ENCODE data around the gene TPM4. TPM values are rescaled to one million over a fixed set of nuclear protein-coding genes. Genes with fewer than 3 reads are reported as not detected.
"Not testable (repeated sequence)": the region's sequence is repeated elsewhere in the genome, so short reads cannot be mapped to it uniquely, and the experiment has no call there.

TPM4 gene
- total RNA-seq, 1 donor from 2014 or later: 520 TPM

DNA sequence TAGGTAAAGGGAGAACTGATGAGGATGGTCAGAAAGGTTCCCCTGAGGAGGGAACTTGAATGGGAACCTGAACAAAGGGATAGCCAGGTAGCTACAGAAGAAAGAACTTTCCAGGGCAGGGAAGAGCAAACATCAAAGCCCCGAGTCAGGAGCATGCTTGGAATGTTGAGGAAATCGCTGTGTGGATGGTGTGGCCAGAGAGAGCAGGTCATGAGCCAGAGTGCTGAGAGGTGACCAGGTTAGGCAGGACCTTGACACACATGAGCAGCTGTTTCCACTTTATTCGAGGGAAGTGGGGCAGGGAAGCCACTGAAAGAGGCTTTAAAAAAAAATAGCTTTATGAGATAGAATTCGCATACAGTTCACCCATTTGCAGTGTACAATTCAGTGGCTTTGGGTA, 39.8 kb downstream of the TPM4 start:
- peaks cover 63% of the 10 kb centered on the region for H3K4me1 Mint-ChIP-seq (ENCODE audit: low read depth)
- peak overlapping the region; percentile 95 for H3K27ac Mint-ChIP-seq
- no peaks in the 10 kb centered on the region for H3K27me3 Mint-ChIP-seq (ENCODE audit: low read depth)
- no peak for DNase-seq (ENCODE audit: low spot score)
- peaks cover 78% of the 10 kb centered on the region for H3K36me3 Mint-ChIP-seq (ENCODE audit: low read depth)
- peak overlapping the region; percentile 52 for H3K4me3 Mint-ChIP-seq (ENCODE audit: low read depth)
- intact Hi-C loops (cut with micrococcal nuclease): no loop called here
- H3K9me3 Mint-ChIP-seq: no peaks in the 10 kb centered on the region

DNA sequence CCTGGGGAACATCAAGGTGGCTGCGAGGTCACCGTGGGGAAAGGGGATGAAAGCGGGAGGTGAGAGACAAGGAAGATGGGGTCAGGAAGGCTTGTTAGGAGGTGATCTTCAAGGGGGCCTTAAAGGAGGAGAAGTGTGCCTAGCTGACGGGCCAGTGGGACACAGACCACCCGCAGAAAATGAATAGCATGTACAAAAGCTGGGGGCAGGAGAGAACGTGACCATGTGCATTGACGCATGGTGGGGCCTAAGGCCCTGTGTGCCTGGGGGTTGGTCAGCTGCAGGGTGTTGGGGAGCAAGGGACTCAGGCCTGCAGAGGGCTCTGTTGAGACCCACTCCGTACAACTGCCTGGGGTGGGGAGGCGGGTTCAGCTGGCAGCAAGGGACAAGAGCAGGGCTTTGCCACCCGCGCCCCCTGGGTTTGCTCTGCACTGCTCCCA, 41.3 kb downstream of the TPM4 start:
- peak overlapping the region; percentile 95 for H3K27ac Mint-ChIP-seq
- intact Hi-C loops (cut with micrococcal nuclease): loop anchor here (1.0 to 2.0 kb wide), 4 partner anchors 25 to 65 kb away; partner anchors contain the start of gene HSH2D
- peaks cover 61% of the 10 kb centered on the region for H3K4me1 Mint-ChIP-seq (ENCODE audit: low read depth)
- peaks cover 85% of the 10 kb centered on the region for H3K36me3 Mint-ChIP-seq (ENCODE audit: low read depth)
- no peaks in the 10 kb centered on the region for H3K27me3 Mint-ChIP-seq (ENCODE audit: low read depth)
- peak overlapping the region; percentile 14 for H3K4me3 Mint-ChIP-seq (ENCODE audit: low read depth)
- no peaks in the 10 kb centered on the region for H3K9me3 Mint-ChIP-seq
- DNase-seq (ENCODE audit: low spot score): no peak

DNA sequence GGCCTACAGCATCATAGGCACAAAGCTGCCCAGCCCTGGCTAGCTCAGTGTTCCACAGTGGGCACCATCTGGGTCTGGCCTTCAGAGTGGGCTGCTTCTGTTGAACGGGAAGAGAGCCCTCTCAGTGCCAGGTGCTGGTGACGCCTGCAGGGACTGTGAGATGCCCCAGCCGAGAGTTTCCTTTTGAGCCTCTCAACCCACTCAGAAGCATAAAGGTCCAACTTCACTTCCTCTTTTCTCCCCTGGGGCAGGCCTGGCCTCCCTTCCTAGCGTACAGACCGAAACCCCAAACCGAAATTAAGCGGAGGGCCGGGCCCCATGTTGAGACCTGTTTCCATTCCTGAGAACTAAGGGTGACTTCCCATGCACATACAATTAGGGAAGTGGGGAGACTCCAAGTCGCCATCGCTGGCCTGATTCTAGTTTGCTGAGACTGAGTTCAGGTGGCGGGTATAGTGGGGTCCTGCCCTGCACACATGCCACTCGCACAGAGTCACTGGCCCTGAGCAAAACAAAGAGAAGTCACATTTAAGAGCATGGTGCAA, 42.3 kb downstream of the TPM4 start:
- Mint-ChIP-seq H3K4me3 (ENCODE audit: low read depth) (peak overlapping the region; percentile 72), H3K27ac (peak overlapping the region; percentile 95)
- intact Hi-C loops (cut with micrococcal nuclease): loop anchor here (1.0 to 2.0 kb wide), 5 partner anchors 7 to 64 kb away; partner anchors contain the start of genes HSH2D and RAB8A

DNA sequence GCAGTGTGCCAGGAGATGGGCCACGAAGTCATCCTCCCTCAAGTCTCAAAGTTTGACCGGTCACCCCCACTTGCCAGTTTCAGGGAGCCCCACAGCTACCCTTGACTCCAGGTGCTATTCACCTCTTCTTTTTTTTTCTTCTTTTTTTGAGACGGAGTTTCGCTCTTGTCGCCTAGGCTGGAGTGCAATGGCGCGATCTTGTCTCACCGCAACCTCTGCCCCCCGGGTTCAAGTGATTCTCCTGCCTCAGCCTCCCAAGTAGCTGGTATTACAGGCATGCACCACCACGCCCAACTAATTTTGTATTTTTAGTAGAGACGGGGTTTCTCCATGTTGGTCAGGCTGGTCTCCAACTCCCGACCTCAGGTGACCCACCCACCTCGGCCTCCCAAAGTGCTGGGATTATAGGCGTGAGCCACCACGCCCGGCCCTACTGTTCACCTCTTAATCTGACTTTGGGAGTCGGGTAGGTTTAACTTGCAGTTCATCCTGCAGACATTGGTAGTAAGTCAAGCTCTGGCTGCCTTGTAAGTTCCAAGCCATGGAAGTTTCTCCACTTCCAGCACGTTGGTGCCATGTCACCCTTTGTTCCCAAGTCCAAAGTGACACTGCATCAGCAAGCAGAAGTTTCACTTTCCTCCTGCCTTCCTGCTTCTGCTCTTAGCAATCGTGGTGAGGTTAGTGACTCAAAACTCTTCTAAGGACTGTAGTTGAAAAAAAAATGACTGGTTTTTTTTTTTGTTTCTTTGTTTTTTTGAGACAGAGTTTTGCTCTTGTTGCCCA, 43.0 kb downstream of the TPM4 start:
- not testable (repeated sequence) for H3K9me3 Mint-ChIP-seq
- peaks cover 88% of the 10 kb centered on the region for H3K36me3 Mint-ChIP-seq (ENCODE audit: low read depth)
- intact Hi-C loops (cut with micrococcal nuclease): loop anchor here (1.0 to 2.0 kb wide), 3 partner anchors 8 to 64 kb away; partner anchors contain the start of genes HSH2D and RAB8A

More for the DNA sequence above, 42.3 kb downstream of the TPM4 start:
- no peaks in the 10 kb centered on the region for H3K9me3 Mint-ChIP-seq
- H3K27me3 Mint-ChIP-seq (ENCODE audit: low read depth): no peaks in the 10 kb centered on the region
- H3K4me1 Mint-ChIP-seq (ENCODE audit: low read depth): peaks cover 54% of the 10 kb centered on the region
- DNase-seq (ENCODE audit: low spot score): peak; percentile 45
- peaks cover 86% of the 10 kb centered on the region for H3K36me3 Mint-ChIP-seq (ENCODE audit: low read depth)

DNA sequence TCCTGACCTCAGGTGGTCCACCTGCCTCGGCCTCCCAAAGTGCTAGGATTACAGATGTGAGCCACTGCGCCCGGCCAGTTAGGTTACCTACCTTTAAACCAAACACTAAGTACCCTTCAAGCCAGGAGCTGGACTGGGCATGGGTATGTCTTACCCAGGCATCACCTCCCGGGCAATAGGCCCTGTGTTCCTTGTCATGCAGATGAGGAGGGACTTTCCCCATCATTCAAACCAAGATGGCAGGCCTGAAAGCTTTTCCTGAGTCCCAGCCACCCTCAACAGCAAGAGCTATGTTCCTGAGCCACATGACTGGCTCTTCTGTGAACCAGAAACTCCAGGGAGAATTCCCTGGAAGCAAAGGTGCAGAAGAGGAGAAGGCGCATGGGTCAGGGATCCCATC, 44.8 kb downstream of the TPM4 start:
- Mint-ChIP-seq H3K36me3 (ENCODE audit: low read depth) (peaks cover 89% of the 10 kb centered on the region), H3K4me3 (ENCODE audit: low read depth) (no peak overlapping the region), H3K9me3 (no peaks in the 10 kb centered on the region), H3K27ac (no peak overlapping the region), H3K27me3 (ENCODE audit: low read depth) (no peaks in the 10 kb centered on the region), H3K4me1 (ENCODE audit: low read depth) (peaks cover 37% of the 10 kb centered on the region)
- intact Hi-C loops (cut with micrococcal nuclease): no loop called here
- DNase-seq (ENCODE audit: low spot score): no peak

More for the DNA sequence above, 43.0 kb downstream of the TPM4 start:
- peak; percentile 56 for DNase-seq (ENCODE audit: low spot score)
- H3K4me1 Mint-ChIP-seq (ENCODE audit: low read depth): peaks cover 51% of the 10 kb centered on the region
- H3K27ac Mint-ChIP-seq: peak overlapping the region; percentile 95
- H3K27me3 Mint-ChIP-seq (ENCODE audit: low read depth): not testable (repeated sequence)
- H3K4me3 Mint-ChIP-seq (ENCODE audit: low read depth): peak overlapping the region; percentile 72

DNA sequence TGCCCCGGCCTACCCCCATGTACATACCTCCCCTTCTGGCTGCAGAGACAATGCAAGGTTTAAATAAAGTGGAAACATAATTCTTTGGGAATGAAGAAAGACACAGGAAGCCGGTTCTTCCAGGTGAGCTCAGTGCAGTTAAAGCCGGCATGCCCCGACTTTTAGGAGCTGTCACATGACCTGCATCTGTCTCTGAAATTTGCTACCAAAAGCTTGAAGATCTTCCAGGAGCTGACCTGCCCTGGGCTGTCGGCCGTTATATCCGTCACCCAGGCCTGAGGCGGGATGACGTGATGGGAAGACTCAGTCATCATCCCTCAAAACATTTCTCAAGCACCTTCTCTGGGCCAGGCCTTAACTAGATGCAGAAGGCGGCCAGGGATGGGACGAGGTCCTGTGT, 45.7 kb downstream of the TPM4 start:
- intact Hi-C loops (cut with micrococcal nuclease): no loop called here
- no peaks in the 10 kb centered on the region for H3K27me3 Mint-ChIP-seq (ENCODE audit: low read depth)
- H3K4me1 Mint-ChIP-seq (ENCODE audit: low read depth): peaks cover 33% of the 10 kb centered on the region
- no peak for DNase-seq (ENCODE audit: low spot score)
- peaks cover 92% of the 10 kb centered on the region for H3K36me3 Mint-ChIP-seq (ENCODE audit: low read depth)
- H3K4me3 Mint-ChIP-seq (ENCODE audit: low read depth): no peak overlapping the region
- H3K9me3 Mint-ChIP-seq: no peaks in the 10 kb centered on the region
- H3K27ac Mint-ChIP-seq: peak overlapping the region; percentile 73

DNA sequence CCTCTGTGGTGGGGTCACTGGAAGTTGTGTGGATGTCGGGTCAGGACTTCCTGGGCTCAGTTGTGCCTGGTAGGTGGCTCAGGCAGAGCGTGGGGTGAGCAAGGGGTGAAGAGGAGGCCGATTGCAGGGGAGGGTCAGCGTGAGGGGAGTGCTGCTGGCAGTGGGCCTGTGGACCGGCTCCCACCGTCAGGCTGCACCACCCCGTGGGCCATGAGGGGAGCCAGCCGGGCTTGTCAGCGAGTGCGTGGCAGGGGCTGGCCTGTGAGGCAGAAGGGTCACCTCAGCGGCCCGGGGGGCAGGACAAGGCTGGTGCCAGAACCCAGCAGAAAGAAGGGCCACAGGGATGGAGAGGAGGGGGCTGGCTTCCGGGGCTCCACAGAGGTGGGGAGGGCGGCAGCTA, 48.7 kb downstream of the TPM4 start:
- Mint-ChIP-seq H3K4me3 (ENCODE audit: low read depth) (no peak overlapping the region), H3K27ac (peak overlapping the region; percentile 46), H3K36me3 (ENCODE audit: low read depth) (peaks cover 88% of the 10 kb centered on the region), H3K27me3 (ENCODE audit: low read depth) (no peaks in the 10 kb centered on the region), H3K9me3 (no peaks in the 10 kb centered on the region), H3K4me1 (ENCODE audit: low read depth) (peaks cover 3% of the 10 kb centered on the region)
- no peak for DNase-seq (ENCODE audit: low spot score)
- intact Hi-C loops (cut with micrococcal nuclease): no loop called here

DNA sequence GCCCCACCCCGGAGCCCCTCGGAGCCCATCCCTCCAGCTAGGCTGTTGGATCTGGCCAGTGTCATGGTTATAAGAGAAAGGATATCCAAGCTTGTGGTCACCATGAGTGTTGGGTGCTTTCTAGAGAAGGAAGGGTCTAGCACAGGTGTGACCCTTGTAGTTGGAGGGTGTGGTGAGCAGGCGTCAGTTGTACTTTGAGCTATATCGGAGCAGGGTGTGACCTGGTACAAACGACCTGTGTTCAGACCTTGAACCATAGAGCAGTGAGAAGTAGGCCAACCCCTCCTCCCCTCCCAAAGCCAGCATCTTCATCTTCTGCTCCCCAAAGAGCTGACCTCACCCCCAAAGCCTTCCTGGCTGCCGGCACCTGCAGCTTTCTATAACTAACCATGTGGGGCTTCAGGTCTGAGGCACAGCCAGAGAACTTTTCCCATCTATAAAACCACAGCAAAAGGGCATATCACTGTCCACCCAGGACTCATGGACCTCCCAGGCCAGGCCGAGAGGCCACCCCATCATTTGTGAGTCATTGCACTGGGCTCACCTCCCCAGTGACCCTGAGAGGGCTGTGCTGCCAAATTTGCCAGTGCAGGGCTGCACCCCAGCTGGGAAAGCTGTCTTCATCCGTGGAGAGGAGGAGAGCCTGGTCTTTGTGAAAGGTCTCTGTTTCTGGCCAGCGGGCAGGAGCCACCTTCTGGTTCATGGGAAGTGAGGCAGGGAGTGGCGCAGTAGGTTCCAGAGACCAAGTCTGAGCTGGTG, 49.6 kb downstream of the TPM4 start:
- no peak overlapping the region for H3K27ac Mint-ChIP-seq
- intact Hi-C loops (cut with micrococcal nuclease): no loop called here

DNA sequence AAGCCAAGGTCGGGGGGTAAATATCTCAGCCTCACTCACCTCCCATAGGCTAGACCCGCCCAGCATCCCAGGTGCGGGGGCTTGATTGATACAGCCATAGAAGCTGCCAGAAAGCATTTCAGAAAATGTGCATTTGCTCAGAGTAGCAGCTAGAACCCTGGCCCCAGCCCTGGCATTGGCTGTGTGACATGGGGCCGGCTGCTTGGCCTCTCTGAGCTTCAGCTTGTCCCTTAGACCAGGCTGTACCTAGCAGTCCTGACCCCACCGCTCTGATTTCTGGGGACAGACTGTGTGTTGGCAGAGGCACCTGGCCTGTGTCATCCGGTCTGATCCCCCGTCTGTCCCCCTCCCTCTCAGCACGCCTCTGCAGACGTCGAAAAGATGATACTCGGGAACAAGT, 50.8 kb downstream of the TPM4 start:
- no peak overlapping the region for H3K27ac Mint-ChIP-seq
- no peaks in the 10 kb centered on the region for H3K9me3 Mint-ChIP-seq
- intact Hi-C loops (cut with micrococcal nuclease): no loop called here
- peaks cover 2% of the 10 kb centered on the region for H3K4me1 Mint-ChIP-seq (ENCODE audit: low read depth)
- no peak overlapping the region for H3K4me3 Mint-ChIP-seq (ENCODE audit: low read depth)
- peaks cover 90% of the 10 kb centered on the region for H3K36me3 Mint-ChIP-seq (ENCODE audit: low read depth)
- no peaks in the 10 kb centered on the region for H3K27me3 Mint-ChIP-seq (ENCODE audit: low read depth)
- DNase-seq (ENCODE audit: low spot score): no peak

More for the DNA sequence above, 49.6 kb downstream of the TPM4 start:
- Mint-ChIP-seq H3K4me3 (ENCODE audit: low read depth) (no peak overlapping the region), H3K4me1 (ENCODE audit: low read depth) (peaks cover 2% of the 10 kb centered on the region), H3K9me3 (no peaks in the 10 kb centered on the region), H3K36me3 (ENCODE audit: low read depth) (peaks cover 90% of the 10 kb centered on the region), H3K27me3 (ENCODE audit: low read depth) (no peaks in the 10 kb centered on the region)
- DNase-seq (ENCODE audit: low spot score): no peak

DNA sequence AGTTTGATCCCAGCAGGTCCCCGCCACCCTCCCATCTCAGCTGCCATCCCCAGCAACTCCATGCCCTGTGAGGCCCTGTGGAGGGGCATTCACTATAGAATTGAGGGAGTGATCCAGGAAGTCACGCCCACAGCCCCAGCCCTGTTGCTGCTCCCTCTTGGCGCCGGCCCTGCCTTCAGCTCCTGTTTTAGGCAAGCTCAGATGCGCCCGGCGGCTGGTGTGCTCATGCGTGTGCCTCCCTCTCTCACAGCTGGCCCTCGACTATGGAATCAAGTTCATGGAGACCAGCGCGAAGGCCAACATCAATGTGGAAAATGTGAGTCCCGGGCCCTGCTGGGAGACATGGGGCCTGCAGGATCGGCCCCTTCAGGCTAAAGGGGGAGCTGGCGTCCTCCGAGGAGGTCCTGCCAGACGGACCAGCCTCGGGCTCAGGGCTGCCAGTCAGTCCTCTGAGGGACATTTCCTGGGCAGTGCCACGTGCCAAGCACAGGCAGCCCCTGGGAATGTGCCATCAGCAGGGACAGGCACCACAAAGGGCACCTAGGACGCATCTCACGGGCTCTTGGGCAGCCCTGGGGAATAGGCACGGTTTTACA, 51.6 kb downstream of the TPM4 start:
- Mint-ChIP-seq H3K27ac (no peak overlapping the region), H3K4me3 (ENCODE audit: low read depth) (no peak overlapping the region), H3K36me3 (ENCODE audit: low read depth) (peaks cover 90% of the 10 kb centered on the region), H3K4me1 (ENCODE audit: low read depth) (peaks cover 2% of the 10 kb centered on the region), H3K27me3 (ENCODE audit: low read depth) (no peaks in the 10 kb centered on the region), H3K9me3 (no peaks in the 10 kb centered on the region)
- no peak for DNase-seq (ENCODE audit: low spot score)
- intact Hi-C loops (cut with micrococcal nuclease): no loop called here

DNA sequence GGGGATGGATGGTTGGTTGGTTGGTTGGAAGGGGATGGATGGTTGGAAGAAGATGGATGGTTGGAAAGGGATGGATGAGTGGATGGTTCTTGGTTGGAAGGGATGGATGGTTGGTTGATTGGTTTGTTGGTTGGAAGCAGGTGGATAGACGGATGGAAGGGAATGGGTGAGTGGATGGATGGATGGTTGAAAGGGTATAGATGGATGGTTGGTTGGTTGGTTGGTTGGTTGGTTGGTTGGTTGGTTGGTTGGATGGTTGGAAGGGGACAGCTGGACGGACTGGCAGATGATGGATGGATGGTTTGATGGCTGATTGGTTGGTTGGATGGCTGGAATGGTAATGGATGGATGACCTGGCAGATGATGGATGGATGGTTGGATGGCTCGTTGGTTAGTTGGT, 55.4 kb downstream of the TPM4 start:
- Mint-ChIP-seq H3K27ac (no peak overlapping the region), H3K4me1 (ENCODE audit: low read depth) (peaks cover under 1% of the 10 kb centered on the region), H3K9me3 (no peaks in the 10 kb centered on the region), H3K27me3 (ENCODE audit: low read depth) (no peaks in the 10 kb centered on the region), H3K4me3 (ENCODE audit: low read depth) (no peak overlapping the region), H3K36me3 (ENCODE audit: low read depth) (peaks cover 80% of the 10 kb centered on the region)
- no peak for DNase-seq (ENCODE audit: low spot score)
- intact Hi-C loops (cut with micrococcal nuclease): no loop called here

DNA sequence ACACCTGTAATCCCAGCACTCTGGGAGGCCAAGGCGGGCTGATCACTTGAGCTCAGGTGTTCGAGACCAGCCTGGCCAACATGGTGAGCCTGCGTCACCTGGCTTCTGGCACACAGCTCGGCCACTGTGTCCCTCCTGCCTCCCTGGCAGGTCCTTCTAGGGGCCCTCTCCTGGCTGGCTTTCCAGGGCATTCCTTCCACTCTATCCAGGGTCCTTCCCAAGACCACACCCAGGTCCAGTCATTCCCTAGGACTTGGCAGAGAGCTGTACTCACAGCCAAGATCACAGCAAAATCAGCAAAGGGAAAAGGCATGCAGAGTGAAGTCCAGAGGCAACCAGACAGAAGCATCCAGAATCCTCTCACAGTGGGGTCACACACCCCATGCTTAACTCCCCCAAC, 57.5 kb downstream of the TPM4 start:
- Mint-ChIP-seq H3K4me1 (ENCODE audit: low read depth) (peaks cover 7% of the 10 kb centered on the region), H3K27me3 (ENCODE audit: low read depth) (no peaks in the 10 kb centered on the region), H3K36me3 (ENCODE audit: low read depth) (peaks cover 63% of the 10 kb centered on the region), H3K27ac (peak overlapping the region; percentile 20), H3K4me3 (ENCODE audit: low read depth) (no peak overlapping the region), H3K9me3 (no peaks in the 10 kb centered on the region)
- DNase-seq (ENCODE audit: low spot score): no peak
- intact Hi-C loops (cut with micrococcal nuclease): no loop called here
